Mesendoderm (in vitro differentiated cells): Measurements from ENCODE around the gene RENBP.
A peak's percentile ranks its signal among the peaks of the same experiment; 100 is the strongest.

Experiments
- DNase-seq: peaks from one replicate; pipeline ENCODE4 v3.0.0; 2013
- H2AK5ac ChIP-seq: 2 replicates; pipeline ENCODE4 v1.6.1; 2013; ENCODE audit warnings: low read length, inconsistent platforms
- H2BK120ac ChIP-seq: 2 replicates; pipeline ENCODE4 v1.6.1; 2013; ENCODE audit warnings: low read depth, mild to moderate bottlenecking, low read length, moderate library complexity, mixed read lengths
- H2BK15ac ChIP-seq: replicated peaks from 2 replicates; pipeline ENCODE4 v1.6.1; 2013; ENCODE audit warnings: low read depth, mild to moderate bottlenecking, moderate library complexity
- H2BK5ac ChIP-seq: 2 replicates; pipeline ENCODE4 v1.6.1; 2013; ENCODE audit warnings: low read length, inconsistent platforms
- H3K18ac ChIP-seq: 2 replicates; pipeline ENCODE4 v1.6.1; 2013; ENCODE audit warnings: mild to moderate bottlenecking, low read length, mixed read lengths
- H3K23ac ChIP-seq: one replicate; pipeline ENCODE4 v1.6.1; 2013; ENCODE audit warnings: low read length
- H3K27ac ChIP-seq: 2 replicates; pipeline ENCODE4 v1.5.1; 2013; ENCODE audit warnings: low read depth, mild to moderate bottlenecking, inconsistent platforms, low read length, moderate library complexity
- H3K27me3 ChIP-seq: 2 replicates; pipeline ENCODE4 v1.6.1; 2013; ENCODE audit warnings: low read length, control low read depth, mild to moderate bottlenecking, inconsistent platforms; ENCODE audit not compliant: insufficient read depth, poor library complexity
- H3K36me3 ChIP-seq: 2 replicates; pipeline ENCODE4 v1.6.1; 2013; ENCODE audit warnings: low read length, inconsistent platforms; ENCODE audit not compliant: control insufficient read depth, insufficient read depth
- H3K4ac ChIP-seq: one replicate; pipeline ENCODE4 v1.6.1; 2013; ENCODE audit warnings: low read depth, mild to moderate bottlenecking, low read length, moderate library complexity
- H3K4me1 ChIP-seq: 2 replicates; pipeline ENCODE4 v1.6.1; 2013; ENCODE audit warnings: low read depth, low read length, inconsistent platforms; ENCODE audit not compliant: control insufficient read depth
- H3K4me2 ChIP-seq: 2 replicates; pipeline ENCODE4 v1.6.1; 2013; ENCODE audit warnings: low read length
- H3K4me3 ChIP-seq: 2 replicates; pipeline ENCODE4 v1.5.1; 2013; ENCODE audit warnings: mild to moderate bottlenecking, low read length
- H3K56ac ChIP-seq: one replicate; pipeline ENCODE4 v1.6.1; 2013; ENCODE audit warnings: low read length
- H3K79me1 ChIP-seq: 2 replicates; pipeline ENCODE4 v1.6.1; 2013; ENCODE audit warnings: low read length, inconsistent platforms
- H3K79me2 ChIP-seq: 2 replicates; pipeline ENCODE4 v1.6.1; 2013; ENCODE audit warnings: mild to moderate bottlenecking, low read length; ENCODE audit not compliant: control insufficient read depth, insufficient read depth
- H3K9ac ChIP-seq: 2 replicates; pipeline ENCODE4 v1.6.1; 2013; ENCODE audit warnings: low read length, inconsistent platforms
- H4K5ac ChIP-seq: one replicate; pipeline ENCODE4 v1.6.1; 2013; ENCODE audit warnings: low read length
- H4K8ac ChIP-seq: one replicate; pipeline ENCODE4 v1.6.1; 2013; ENCODE audit warnings: low read depth, mild to moderate bottlenecking, control low read depth, low read length, moderate library complexity
- WGBS: extraction: QIAGEN DNeasy Blood & Tissue Kit; methylation state at CpG from one replicate; pipeline ENCODE4 v1.1.7; 2013; ENCODE audit warnings: low lambda C conversion rate, missing lambda C conversion rate; ENCODE audit not compliant: insufficient coverage; ENCODE audit errors: extremely low coverage; 5-methylcytosine and 5-hydroxymethylcytosine counted together

RENBP gene

GRCh38 chrX:153902385-153902784, 42.1 kb downstream of the RENBP start:
- Histone ChIP-seq H3K4me1 (no peaks in the 10 kb centered on the region), H3K23ac (no peak overlapping the region), H3K4me3 (no peak overlapping the region), H2BK5ac (no peak overlapping the region), H2AK5ac (no peak overlapping the region), H3K27me3 (no peaks in the 10 kb centered on the region), H3K9ac (no peak overlapping the region), H4K8ac (no peak overlapping the region), H2BK120ac (no peak overlapping the region), H3K4me2 (no peak overlapping the region), H3K79me2 (no peaks in the 10 kb centered on the region), H3K4ac (no peak overlapping the region), H3K79me1 (no peaks in the 10 kb centered on the region), H2BK15ac (no peak overlapping the region), H3K56ac (no peak overlapping the region), H4K5ac (no peak overlapping the region), H3K36me3 (no peaks in the 10 kb centered on the region), H3K18ac (no peak overlapping the region), H3K27ac (no peak overlapping the region)
- no peak for DNase-seq
- no CpG with 5 or more reads among the region's 10 CpGs for WGBS

- Histone ChIP-seq H3K36me3 (no peaks in the 10 kb centered on the region), H3K27me3 (no peaks in the 10 kb centered on the region), H4K5ac (no peak overlapping the region), H3K4me1 (no peaks in the 10 kb centered on the region), H3K56ac (no peak overlapping the region), H3K4ac (no peak overlapping the region), H3K79me1 (no peaks in the 10 kb centered on the region), H3K18ac (no peak overlapping the region), H2BK15ac (no peak overlapping the region), H3K9ac (no peak overlapping the region), H3K79me2 (no peaks in the 10 kb centered on the region), H4K8ac (no peak overlapping the region), H2BK5ac (no peak overlapping the region), H2BK120ac (no peak overlapping the region), H2AK5ac (no peak overlapping the region), H3K4me3 (no peak overlapping the region), H3K23ac (no peak overlapping the region), H3K4me2 (no peak overlapping the region), H3K27ac (no peak overlapping the region)
- WGBS = no CpG with 5 or more reads among the region's 8 CpGs
- DNase-seq = no peak
These were observed 42.7 kb downstream of the RENBP start for GRCh38 chrX:153901753-153902140.

- no peak overlapping the region for H2BK120ac ChIP-seq
- H4K5ac ChIP-seq = no peak overlapping the region
- H3K4me3 ChIP-seq = no peak overlapping the region
- 100% methylated on average over 2 of the region's 26 CpGs for WGBS
- no peak overlapping the region for H2BK5ac ChIP-seq
- H3K4me2 ChIP-seq = no peak overlapping the region
- no peak overlapping the region for H3K18ac ChIP-seq
- H3K4me1 ChIP-seq = no peaks in the 10 kb centered on the region
- no peak overlapping the region for H4K8ac ChIP-seq
- H3K27ac ChIP-seq = no peak overlapping the region
- no peak overlapping the region for H3K23ac ChIP-seq
- peak overlapping the region; percentile 49 for H3K56ac ChIP-seq
- no peak overlapping the region for H3K4ac ChIP-seq
- no peak overlapping the region for H2BK15ac ChIP-seq
- peak; percentile 87 for DNase-seq
- no peaks in the 10 kb centered on the region for H3K79me2 ChIP-seq
- H3K9ac ChIP-seq = no peak overlapping the region
- no peak overlapping the region for H2AK5ac ChIP-seq
- no peaks in the 10 kb centered on the region for H3K27me3 ChIP-seq
- no peaks in the 10 kb centered on the region for H3K79me1 ChIP-seq
- no peaks in the 10 kb centered on the region for H3K36me3 ChIP-seq
These were observed 43.4 kb downstream of the RENBP start for GRCh38 chrX:153900831-153901752.

- no peak overlapping the region for H3K56ac ChIP-seq
- no peak overlapping the region for H2BK15ac ChIP-seq
- H2BK120ac ChIP-seq = no peak overlapping the region
- H2AK5ac ChIP-seq = no peak overlapping the region
- no peaks in the 10 kb centered on the region for H3K36me3 ChIP-seq
- H3K23ac ChIP-seq = no peak overlapping the region
- DNase-seq = no peak
- H3K4ac ChIP-seq = no peak overlapping the region
- H3K4me3 ChIP-seq = no peak overlapping the region
- H3K9ac ChIP-seq = no peak overlapping the region
- H3K27me3 ChIP-seq = no peaks in the 10 kb centered on the region
- no peak overlapping the region for H4K5ac ChIP-seq
- H3K79me1 ChIP-seq = no peaks in the 10 kb centered on the region
- H4K8ac ChIP-seq = no peak overlapping the region
- H3K27ac ChIP-seq = no peak overlapping the region
- H2BK5ac ChIP-seq = no peak overlapping the region
- H3K79me2 ChIP-seq = no peaks in the 10 kb centered on the region
- H3K4me1 ChIP-seq = no peaks in the 10 kb centered on the region
- no peak overlapping the region for H3K18ac ChIP-seq
- H3K4me2 ChIP-seq = no peak overlapping the region
These were observed 46.5 kb downstream of the RENBP start for GRCh38 chrX:153897899-153898298.

GRCh38 chrX:153889123-153889522, 55.3 kb downstream of the RENBP start:
- no peak overlapping the region for H2BK120ac ChIP-seq
- H3K36me3 ChIP-seq = no peaks in the 10 kb centered on the region
- no peak overlapping the region for H3K56ac ChIP-seq
- H3K79me2 ChIP-seq = peaks cover 2% of the 10 kb centered on the region
- no peak overlapping the region for H2AK5ac ChIP-seq
- H3K4ac ChIP-seq = no peak overlapping the region
- H3K9ac ChIP-seq = no peak overlapping the region
- no peak overlapping the region for H4K5ac ChIP-seq
- H3K27ac ChIP-seq = no peak overlapping the region
- H3K27me3 ChIP-seq = no peaks in the 10 kb centered on the region
- no peak overlapping the region for H2BK15ac ChIP-seq
- no peak overlapping the region for H2BK5ac ChIP-seq
- H3K23ac ChIP-seq = no peak overlapping the region
- whole genome bisulfite sequencing = no CpG with 5 or more reads among the region's 6 CpGs
- no peaks in the 10 kb centered on the region for H3K4me1 ChIP-seq
- H3K4me2 ChIP-seq = no peak overlapping the region
- H4K8ac ChIP-seq = no peak overlapping the region
- no peak overlapping the region for H3K4me3 ChIP-seq
- H3K79me1 ChIP-seq = no peaks in the 10 kb centered on the region
- no peak for DNase-seq
- no peak overlapping the region for H3K18ac ChIP-seq

- Histone ChIP-seq H2BK15ac (no peak overlapping the region), H3K4me2 (no peak overlapping the region), H3K4me1 (no peaks in the 10 kb centered on the region), H2AK5ac (no peak overlapping the region), H3K4me3 (no peak overlapping the region), H3K56ac (no peak overlapping the region), H2BK5ac (no peak overlapping the region), H3K27me3 (no peaks in the 10 kb centered on the region), H3K23ac (no peak overlapping the region), H3K9ac (no peak overlapping the region), H4K8ac (no peak overlapping the region), H2BK120ac (no peak overlapping the region), H3K79me2 (peaks cover 2% of the 10 kb centered on the region), H3K27ac (no peak overlapping the region), H3K18ac (no peak overlapping the region), H3K36me3 (no peaks in the 10 kb centered on the region), H4K5ac (no peak overlapping the region), H3K4ac (no peak overlapping the region), H3K79me1 (no peaks in the 10 kb centered on the region)
- DNase-seq = no peak
- WGBS = no CpG with 5 or more reads among the region's 6 CpGs
These were observed 56.1 kb downstream of the RENBP start for GRCh38 chrX:153888344-153888743.
